ENCODE data around the gene FAM50A. TPM values are rescaled to one million over a fixed set of nuclear protein-coding genes. Genes with fewer than 3 reads are reported as not detected.
"Not testable (repeated sequence)": the region's sequence is repeated elsewhere in the genome, so short reads cannot be mapped to it uniquely, and the experiment has no call there.

FAM50A gene
- polyA plus RNA-seq, 1 donor from 2014 or later: 31.3 TPM

GRCh38 chrX:154486396-154487207, 42.7 kb downstream of the FAM50A start, which contains the start of gene UBL4A:
Gene UBL4A (minus strand): TSS chrX:154486615. CDS start chrX:154486584, 31 bp downstream.
- Mint-ChIP-seq H3K4me3 (peak within 1 kb of the TSS; percentile 77 to 92 (median 82)), H3K27me3 (peaks cover 1% of the 10 kb centered on the region), H3K4me1 (peaks cover 5 to 18% (median 12%) of the 10 kb centered on the region in 3 donors), H3K9me3 (no peaks in the 10 kb centered on the region), H3K36me3 (no peaks in the 10 kb centered on the region), H3K27ac (peak within 1 kb of the TSS; percentile 79 to 92 (median 91))

- Mint-ChIP-seq H3K27me3 (peaks cover 1% of the 10 kb centered on the region), H3K4me3 (peak overlapping the region; percentile 8 to 91 (median 78)), H3K4me1 (peaks cover 5 to 12% (median 9%) of the 10 kb centered on the region in 3 donors), H3K9me3 (no peaks in the 10 kb centered on the region), H3K36me3 (no peaks in the 10 kb centered on the region), H3K27ac (peak overlapping the region in 2 of 3 donors; percentile 32 to 91)
Observed at GRCh38 chrX:154487518-154488290, 43.8 kb downstream of the FAM50A start.

- peaks cover 1% of the 10 kb centered on the region for H3K27me3 Mint-ChIP-seq
- H3K27ac Mint-ChIP-seq: peak overlapping the region in 1 of 3 donors; percentile 87
- no peaks in the 10 kb centered on the region for H3K9me3 Mint-ChIP-seq
- peak overlapping the region in 2 of 4 donors; percentile 43 to 96 for H3K4me3 Mint-ChIP-seq
- H3K4me1 Mint-ChIP-seq: peaks cover 5 to 12% (median 9%) of the 10 kb centered on the region in 3 donors
- H3K36me3 Mint-ChIP-seq: no peaks in the 10 kb centered on the region
Observed at GRCh38 chrX:154488336-154489075, 44.6 kb downstream of the FAM50A start.

GRCh38 chrX:154489182-154489581, 45.2 kb downstream of the FAM50A start:
- H3K27me3 Mint-ChIP-seq: peaks cover 1% of the 10 kb centered on the region

GRCh38 chrX:154490021-154490413, 46.1 kb downstream of the FAM50A start:
- peak overlapping the region; percentile 87 to 96 (median 94) for H3K4me3 Mint-ChIP-seq
- peak overlapping the region; percentile 58 to 91 (median 87) for H3K27ac Mint-ChIP-seq
- no peaks in the 10 kb centered on the region for H3K36me3 Mint-ChIP-seq
- H3K4me1 Mint-ChIP-seq: peaks cover 5 to 12% (median 9%) of the 10 kb centered on the region in 3 donors
- peaks cover 1% of the 10 kb centered on the region for H3K27me3 Mint-ChIP-seq
- no peaks in the 10 kb centered on the region for H3K9me3 Mint-ChIP-seq

More at GRCh38 chrX:154489182-154489581, 45.2 kb downstream of the FAM50A start:
- peaks cover 5 to 12% (median 9%) of the 10 kb centered on the region in 3 donors for H3K4me1 Mint-ChIP-seq
- peak overlapping the region in 2 of 3 donors; percentile 58 to 87 for H3K27ac Mint-ChIP-seq
- H3K9me3 Mint-ChIP-seq: no peaks in the 10 kb centered on the region
- H3K4me3 Mint-ChIP-seq: peak overlapping the region; percentile 87 to 96 (median 94)
- H3K36me3 Mint-ChIP-seq: no peaks in the 10 kb centered on the region

- Mint-ChIP-seq H3K4me1 (peaks cover 5 to 12% (median 9%) of the 10 kb centered on the region in 3 donors), H3K4me3 (peak within 1 kb of the TSS; percentile 88 to 97 (median 96)), H3K9me3 (no peaks in the 10 kb centered on the region), H3K36me3 (no peaks in the 10 kb centered on the region), H3K27me3 (peaks cover 1% of the 10 kb centered on the region), H3K27ac (peak within 1 kb of the TSS; percentile 96 to 97 (median 96))
Observed at GRCh38 chrX:154490414-154491083, 46.6 kb downstream of the FAM50A start, which contains the start of gene SLC10A3. Gene SLC10A3 (minus strand): TSS chrX:154490629. CDS start chrX:154488940, 1,689 bp downstream.

- no peak overlapping the region for H3K27ac Mint-ChIP-seq
- no peak overlapping the region for H3K4me3 Mint-ChIP-seq
- H3K9me3 Mint-ChIP-seq: no peaks in the 10 kb centered on the region
- peaks cover 3% of the 10 kb centered on the region for H3K36me3 Mint-ChIP-seq
- peaks cover 4 to 10% (median 5%) of the 10 kb centered on the region in 3 donors for H3K4me1 Mint-ChIP-seq
- peaks cover 2% of the 10 kb centered on the region for H3K27me3 Mint-ChIP-seq
Observed at GRCh38 chrX:154494715-154495114, 50.8 kb downstream of the FAM50A start.

GRCh38 chrX:154495472-154495922, 51.6 kb downstream of the FAM50A start:
- H3K36me3 Mint-ChIP-seq: peaks cover 3% of the 10 kb centered on the region
- H3K9me3 Mint-ChIP-seq: no peaks in the 10 kb centered on the region
- H3K27ac Mint-ChIP-seq: no peak overlapping the region
- H3K27me3 Mint-ChIP-seq: peaks cover 2% of the 10 kb centered on the region
- H3K4me3 Mint-ChIP-seq: no peak overlapping the region
- peaks cover 3 to 10% (median 5%) of the 10 kb centered on the region in 3 donors for H3K4me1 Mint-ChIP-seq

GRCh38 chrX:154496591-154497137, 52.7 kb downstream of the FAM50A start:
- Mint-ChIP-seq H3K27ac (peak overlapping the region in 1 of 3 donors; percentile 53), H3K4me3 (peak overlapping the region in 1 of 4 donors; percentile 29)
- not testable (repeated sequence) for H3K27me3 Mint-ChIP-seq, H3K4me1 Mint-ChIP-seq, H3K36me3 Mint-ChIP-seq, H3K9me3 Mint-ChIP-seq

Other genes starting within 250 kb of the FAM50A start
- gene OPN1MW2, start 224.4 kb upstream of the FAM50A start, polyA plus RNA-seq: not detected
- not detected for gene OPN1MW3, start 186.6 kb upstream of the FAM50A start, polyA plus RNA-seq
- not detected for gene TEX28, start 149.0 kb upstream of the FAM50A start, polyA plus RNA-seq
- 5.5 TPM for gene TKTL1, start 148.3 kb upstream of the FAM50A start, polyA plus RNA-seq
- gene FLNA, start 69.5 kb upstream of the FAM50A start, polyA plus RNA-seq: 396 TPM
- gene EMD, start 64.8 kb upstream of the FAM50A start, polyA plus RNA-seq: 32.4 TPM
- 5,716 TPM for gene RPL10, start 45.8 kb upstream of the FAM50A start, polyA plus RNA-seq
- gene DNASE1L1, start 34.9 kb upstream of the FAM50A start, polyA plus RNA-seq: 29.4 TPM
- 51.3 TPM for gene TAFAZZIN, start 32.6 kb upstream of the FAM50A start, polyA plus RNA-seq
- 93.9 TPM for gene ATP6AP1, start 15.5 kb upstream of the FAM50A start, polyA plus RNA-seq
- 38.1 TPM for gene GDI1, start 7.0 kb upstream of the FAM50A start, polyA plus RNA-seq
- gene PLXNA3, start 14.1 kb downstream of the FAM50A start, polyA plus RNA-seq: 2.7 TPM
- 51.7 TPM for gene LAGE3, start 35.1 kb downstream of the FAM50A start, polyA plus RNA-seq
- gene UBL4A, start 42.5 kb downstream of the FAM50A start, polyA plus RNA-seq: 41.4 TPM
- gene SLC10A3, start 46.5 kb downstream of the FAM50A start, polyA plus RNA-seq: 54.9 TPM
- gene FAM3A, start 72.1 kb downstream of the FAM50A start, polyA plus RNA-seq: 23.6 TPM
- gene G6PD, start 102.7 kb downstream of the FAM50A start, polyA plus RNA-seq: 4.8 TPM
- 37.3 TPM for gene IKBKG, start 103.5 kb downstream of the FAM50A start, polyA plus RNA-seq
- gene CTAG1A, start 141.0 kb downstream of the FAM50A start, polyA plus RNA-seq: not detected
- not detected for gene CTAG1B, start 175.1 kb downstream of the FAM50A start, polyA plus RNA-seq
- gene CTAG2, start 209.4 kb downstream of the FAM50A start, polyA plus RNA-seq: not detected